C4-2B (cell line): ENCODE results near the gene THEMIS2.

ENCODE experiments used
- CTCF ChIP-seq: fragments of 450-650 bp; conservative IDR thresholded peaks from 2 replicates; pipeline ENCODE4 v1.5.1; 2017; ENCODE audit warnings: mild to moderate bottlenecking
- ZFX ChIP-seq: fragments of 450-650 bp; IDR thresholded peaks from 2 replicates; pipeline ENCODE4 v1.6.1; 2017

GRCh38 chr1:27889506-27889905 lies 17.2 kb downstream of the THEMIS2 start:
- no peak for TF ChIP-seq CTCF
- TF ChIP-seq ZFX: no peak
